ENCODE measurements around the gene ADORA2B.

The ADORA2B gene

GRCh38 chr17:15921640-15922039, 23.3 kb upstream of the ADORA2B start (continued):
- no peak for TF ChIP-seq ZNF565 (CRISPR knock-in tag; conservative IDR thresholded peaks at IDR 0.05; ENCODE audit: low read depth)
- no peak for TF ChIP-seq ISL1 (CRISPR knock-in tag; IDR thresholded peaks at IDR 0.05)
- TF ChIP-seq POU6F1 (CRISPR knock-in tag; IDR thresholded peaks at IDR 0.05; ENCODE audit: borderline replicate concordance, low read depth): no peak
- no peak for TF ChIP-seq TOX (CRISPR knock-in tag; IDR thresholded peaks at IDR 0.05; ENCODE audit: borderline replicate concordance)
- TF ChIP-seq ZNF70 (CRISPR knock-in tag; IDR thresholded peaks at IDR 0.05): no peak
- TF ChIP-seq ZC3H10 (CRISPR knock-in tag; IDR thresholded peaks at IDR 0.05): no peak

- no peak for TF ChIP-seq TOX (CRISPR knock-in tag; IDR thresholded peaks at IDR 0.05; ENCODE audit: borderline replicate concordance)
- no peak for ATAC-seq
Observed at GRCh38 chr17:15922586-15922985, 22.3 kb upstream of the ADORA2B start.

- ATAC-seq: peak; percentile 82
- TF ChIP-seq ZFP30 (CRISPR knock-in tag; IDR thresholded peaks at IDR 0.05): 0 out of 2 replicates have a peak, but pooled peaks have one; percentile 22
- TF ChIP-seq ISL1 (CRISPR knock-in tag; IDR thresholded peaks at IDR 0.05): peak; percentile 78
- TF ChIP-seq RARB (CRISPR knock-in tag; IDR thresholded peaks at IDR 0.05): no peak
- peak; percentile 79 for TF ChIP-seq TCF4 (CRISPR knock-in tag; IDR thresholded peaks at IDR 0.05; ENCODE audit: borderline replicate concordance)
- TF ChIP-seq SNAI2 (CRISPR knock-in tag; IDR thresholded peaks at IDR 0.05): peak; percentile 85
- 0 out of 2 replicates have a peak, but pooled peaks have one; percentile 13 for TF ChIP-seq ZFP3 (CRISPR knock-in tag; IDR thresholded peaks at IDR 0.05)
- TF ChIP-seq GLIS3 (CRISPR knock-in tag; IDR thresholded peaks at IDR 0.05): no peak
- no peak for TF ChIP-seq CREB5 (CRISPR knock-in tag; IDR thresholded peaks at IDR 0.05; ENCODE audit: low read depth)
- TF ChIP-seq PPARA (CRISPR knock-in tag; IDR thresholded peaks at IDR 0.05; ENCODE audit: borderline replicate concordance): no peak
- TF ChIP-seq TOX (CRISPR knock-in tag; IDR thresholded peaks at IDR 0.05; ENCODE audit: borderline replicate concordance): 0 out of 2 replicates have a peak, but pooled peaks have one; percentile 18
Observed at GRCh38 chr17:15926039-15926740, 18.7 kb upstream of the ADORA2B start.

- TF ChIP-seq POU6F1 (CRISPR knock-in tag; IDR thresholded peaks at IDR 0.05; ENCODE audit: borderline replicate concordance, low read depth) (no peak), GLIS3 (CRISPR knock-in tag; IDR thresholded peaks at IDR 0.05) (no peak), ZNF8 (CRISPR knock-in tag; IDR thresholded peaks at IDR 0.05) (no peak), CSRNP3 (CRISPR knock-in tag; IDR thresholded peaks at IDR 0.05) (no peak), ESRRG (CRISPR knock-in tag; IDR thresholded peaks at IDR 0.05) (no peak), OSR1 (CRISPR knock-in tag; IDR thresholded peaks at IDR 0.05) (no peak), SNAI2 (CRISPR knock-in tag; IDR thresholded peaks at IDR 0.05) (no peak), TOX (CRISPR knock-in tag; IDR thresholded peaks at IDR 0.05; ENCODE audit: borderline replicate concordance) (no peak), PATZ1 (CRISPR knock-in tag; IDR thresholded peaks at IDR 0.05; ENCODE audit: borderline replicate concordance) (no peak), TSHZ2 (CRISPR knock-in tag; IDR thresholded peaks at IDR 0.05) (no peak), TCF4 (CRISPR knock-in tag; IDR thresholded peaks at IDR 0.05; ENCODE audit: borderline replicate concordance) (no peak), ZC3H10 (CRISPR knock-in tag; IDR thresholded peaks at IDR 0.05) (no peak), ZNF565 (CRISPR knock-in tag; conservative IDR thresholded peaks at IDR 0.05; ENCODE audit: low read depth) (no peak), ZNF70 (CRISPR knock-in tag; IDR thresholded peaks at IDR 0.05) (no peak), CREB5 (CRISPR knock-in tag; IDR thresholded peaks at IDR 0.05; ENCODE audit: low read depth) (no peak)
- no peak for ATAC-seq
Observed at GRCh38 chr17:15928286-15928785, 16.6 kb upstream of the ADORA2B start.
